OCI-LY3 (cell line): ENCODE data around the gene ZNF565.
"Not testable (repeated sequence)": the region's sequence is repeated elsewhere in the genome, so short reads cannot be mapped to it uniquely, and the experiment has no call there.

ENCODE experiments used
- H2AFZ ChIP-seq: fragments of 200-600, 300-600 bp; shearing (Covaris generic); 2 replicates; pipeline ENCODE4 v1.6.0; 2014; ENCODE audit warnings: antibody characterized with exemption, low read depth, low read length
- H3K27ac ChIP-seq: fragments of 200-600, 300-600 bp; sonication (generic); 2 replicates; pipeline ENCODE4 v1.5.1; 2014; ENCODE audit warnings: mild to moderate bottlenecking, low read length, moderate library complexity, mixed read lengths
- H3K27me3 ChIP-seq: fragments of 200-600, 300-600 bp; sonication (generic); 2 replicates; pipeline ENCODE4 v1.6.1; 2014; ENCODE audit warnings: low read depth, low read length, mixed read lengths
- H3K36me3 ChIP-seq: fragments of 200-600, 300-600 bp; sonication (generic); replicated peaks from 2 replicates; pipeline ENCODE3; 2014; ENCODE audit warnings: low read depth, low read length, mixed read lengths
- H3K4me1 ChIP-seq: fragments of 300-600, 200-600 bp; sonication (generic); 2 replicates; pipeline ENCODE4 v1.6.1; 2014; ENCODE audit warnings: low read length, mixed read lengths
- H3K4me2 ChIP-seq: fragments of 200-600, 300-600 bp; sonication (generic); 2 replicates; pipeline ENCODE4 v1.6.1; 2014; ENCODE audit warnings: low read length, mixed read lengths
- H3K4me3 ChIP-seq: fragments of 300-600, 200-600 bp; sonication (generic); 2 replicates; pipeline ENCODE4 v1.5.1; 2014; ENCODE audit warnings: antibody characterized with exemption, mild to moderate bottlenecking, low read length, moderate library complexity
- H3K79me2 ChIP-seq: fragments of 300-600, 200-600 bp; shearing (Covaris generic); 2 replicates; pipeline ENCODE4 v1.6.1; 2014; ENCODE audit warnings: mild to moderate bottlenecking, low read length, mixed read lengths
- H3K9ac ChIP-seq: fragments of 300-600, 200-600 bp; shearing (Covaris generic); 2 replicates; pipeline ENCODE4 v1.6.0; 2014; ENCODE audit warnings: mild to moderate bottlenecking, low read length, moderate library complexity
- H3K9me3 ChIP-seq: fragments of 200-600, 300-600 bp; shearing (Covaris generic); 2 replicates; pipeline ENCODE4 v1.6.1; 2014; ENCODE audit warnings: low read length, mixed read lengths; ENCODE audit not compliant: insufficient read depth
- H4K20me1 ChIP-seq: fragments of 200-600, 300-600 bp; sonication (generic); 2 replicates; pipeline ENCODE4 v1.6.1; 2016; ENCODE audit warnings: low read length, mixed read lengths; ENCODE audit not compliant: insufficient read depth
- EZH2phosphoT487 ChIP-seq: fragments of 200-600 bp; shearing (Covaris generic); IDR thresholded peaks from 2 replicates; pipeline ENCODE4 v1.6.1; 2018; ENCODE audit warnings: antibody characterized with exemption, mixed run types, low read depth

Gene ZNF565

GRCh38 chr19:36136964-36137686 lies 77.3 kb downstream of the ZNF565 start:
- Histone ChIP-seq H3K27me3 (no peaks in the 10 kb centered on the region), H3K4me3 (peak overlapping the region; percentile 69), H3K4me1 (peaks cover 26% of the 10 kb centered on the region), H3K36me3 (peaks cover 4% of the 10 kb centered on the region), H2AFZ (peak overlapping the region; percentile 79), H3K9me3 (no peaks in the 10 kb centered on the region), H4K20me1 (peaks cover 10% of the 10 kb centered on the region), H3K79me2 (peaks cover 19% of the 10 kb centered on the region), H3K9ac (peak overlapping the region; percentile 54), H3K4me2 (peak overlapping the region; percentile 78), H3K27ac (peak overlapping the region; percentile 40)
- no peak for TF ChIP-seq EZH2phosphoT487

- H4K20me1 ChIP-seq, H3K4me3 ChIP-seq, H3K9ac ChIP-seq, H3K27me3 ChIP-seq, H3K79me2 ChIP-seq, H3K4me2 ChIP-seq, H3K36me3 ChIP-seq, H3K27ac ChIP-seq, H3K9me3 ChIP-seq, H2AFZ ChIP-seq: not testable (repeated sequence)
- H3K4me1 ChIP-seq = peaks cover 21% of the 10 kb centered on the region
These were observed 79.6 kb downstream of the ZNF565 start for GRCh38 chr19:36134867-36135266.
